ENCODE measurements around the gene DIAPH2. TPM values are rescaled to one million over a fixed set of nuclear protein-coding genes. Genes with fewer than 3 reads are reported as not detected.
A peak's percentile ranks its signal among the peaks of the same experiment; 100 is the strongest.

DIAPH2 gene
- total and polyA plus RNA-seq, 10 donors: 2.5 to 32.1 (median 17.7) TPM

GRCh38 chrX:97314345-97314744, 629.7 kb downstream of the DIAPH2 start:
- no peaks in the 10 kb centered on the region for H3K4me1 ChIP-seq
- TF ChIP-seq CTCF (IDR thresholded peaks at IDR 0.05 in 8 of 11, conservative IDR thresholded peaks at IDR 0.05 in 3 of 11): no peak
- TF ChIP-seq POLR2AphosphoS5 (IDR thresholded peaks at IDR 0.05): no peak
- no peak for TF ChIP-seq POLR2A (IDR thresholded peaks at IDR 0.05)
- DNase-seq: no peak
- 53 to 100% (median 88%) methylated on average over 1 of the region's 1 CpG for WGBS, 5 donors
- no peaks in the 10 kb centered on the region for H3K27me3 ChIP-seq (replicated peaks in 1 of 7)
- intact Hi-C loops (cut with DNase I; ENCODE audit: low total_unique reads): no loop called here
- H3K9me3 ChIP-seq: no peaks in the 10 kb centered on the region
- H3K4me3 ChIP-seq: no peak overlapping the region
- no peaks in the 10 kb centered on the region for H3K36me3 ChIP-seq
- H3K27ac ChIP-seq: no peak overlapping the region

DNA sequence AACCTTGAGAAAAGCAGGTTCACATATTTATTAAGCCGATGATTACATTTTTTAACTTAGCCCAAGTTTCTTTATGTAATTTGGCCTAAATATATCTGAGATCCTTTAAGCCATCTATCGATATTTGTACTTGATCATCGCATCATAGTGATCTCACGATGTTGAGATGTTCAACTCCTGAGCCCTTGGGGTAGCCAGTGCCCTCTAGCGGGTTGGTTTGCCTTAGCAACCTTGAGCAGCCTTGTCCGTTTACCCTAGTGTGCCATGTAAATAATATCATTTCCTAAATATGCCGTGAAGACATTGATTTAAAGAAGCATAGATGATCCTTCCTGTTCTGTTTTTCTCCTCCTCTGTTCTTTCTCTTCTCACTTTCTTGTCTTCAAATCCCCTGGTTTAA, 631.3 kb downstream of the DIAPH2 start:
- H3K9me3 ChIP-seq: no peaks in the 10 kb centered on the region
- TF ChIP-seq CTCF (IDR thresholded peaks at IDR 0.05 in 8 of 11, conservative IDR thresholded peaks at IDR 0.05 in 3 of 11) (peak in 1 of 11 experiments; percentile 19), POLR2AphosphoS5 (IDR thresholded peaks at IDR 0.05) (no peak)
- H3K4me1 ChIP-seq: no peaks in the 10 kb centered on the region
- DNase-seq: no peak
- H3K27ac ChIP-seq: no peak overlapping the region
- 83 to 95% (median 92%) methylated on average over 7 of the region's 7 CpGs for WGBS, 5 donors
- H3K36me3 ChIP-seq: no peaks in the 10 kb centered on the region
- H3K27me3 ChIP-seq (replicated peaks in 1 of 7): no peaks in the 10 kb centered on the region
- intact Hi-C loops (cut with DNase I; ENCODE audit: low total_unique reads): no loop called here
- no peak overlapping the region for H3K4me3 ChIP-seq

GRCh38 chrX:97320305-97320704, 635.7 kb downstream of the DIAPH2 start:
- no peaks in the 10 kb centered on the region for H3K27me3 ChIP-seq (replicated peaks in 1 of 7)
- H3K36me3 ChIP-seq: no peaks in the 10 kb centered on the region
- 89 to 94% (median 92%) methylated on average over 10 to 11 of the region's 11 CpGs for WGBS, 5 donors
- H3K9me3 ChIP-seq: no peaks in the 10 kb centered on the region
- no peak for DNase-seq
- TF ChIP-seq CTCF (IDR thresholded peaks at IDR 0.05 in 8 of 11, conservative IDR thresholded peaks at IDR 0.05 in 3 of 11) (no peak), POLR2A (IDR thresholded peaks at IDR 0.05) (no peak), POLR2AphosphoS5 (IDR thresholded peaks at IDR 0.05) (no peak)
- no peak overlapping the region for H3K4me3 ChIP-seq
- H3K27ac ChIP-seq: no peak overlapping the region
- H3K4me1 ChIP-seq: no peaks in the 10 kb centered on the region
- intact Hi-C loops (cut with DNase I; ENCODE audit: low total_unique reads): no loop called here

DNA sequence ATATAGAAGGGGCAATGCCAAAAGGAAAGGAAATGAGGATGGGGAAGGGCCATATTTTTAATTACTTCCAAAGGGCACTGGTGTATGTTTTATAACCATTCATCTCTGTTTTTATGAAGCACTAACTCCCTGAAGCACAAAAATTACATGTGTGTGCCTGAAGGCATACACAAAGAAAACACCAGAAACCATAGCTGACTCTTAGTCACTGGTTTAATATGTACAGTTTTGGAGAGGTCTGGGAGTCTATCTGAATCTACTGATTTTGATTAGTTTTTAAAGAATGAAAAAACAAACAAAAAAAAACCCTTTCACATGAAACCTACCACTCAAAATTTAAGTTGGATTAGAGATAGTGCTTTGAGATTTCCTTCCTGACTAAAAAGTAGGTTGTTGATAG, 637.8 kb downstream of the DIAPH2 start:
- Histone ChIP-seq H3K9me3 (no peaks in the 10 kb centered on the region), H3K36me3 (no peaks in the 10 kb centered on the region), H3K27ac (no peak overlapping the region), H3K4me1 (no peaks in the 10 kb centered on the region), H3K27me3 (replicated peaks in 1 of 7) (no peaks in the 10 kb centered on the region), H3K4me3 (no peak overlapping the region)
- intact Hi-C loops (cut with DNase I; ENCODE audit: low total_unique reads): no loop called here
- TF ChIP-seq POLR2AphosphoS5 (IDR thresholded peaks at IDR 0.05): no peak
- no peak for TF ChIP-seq CTCF (IDR thresholded peaks at IDR 0.05 in 8 of 11, conservative IDR thresholded peaks at IDR 0.05 in 3 of 11)
- TF ChIP-seq POLR2A (IDR thresholded peaks at IDR 0.05): no peak
- DNase-seq: no peak

Measured in spleen (tissue), 11 donors.